HS-5 (cell line): ENCODE results near the gene NELFE.
"Not testable (repeated sequence)": the region's sequence is repeated elsewhere in the genome, so short reads cannot be mapped to it uniquely, and the experiment has no call there.

Experiments
- DNase-seq: peaks from one replicate; pipeline ENCODE4 v3.0.0-alpha.2; 2012; ENCODE audit warnings: low read depth

Gene NELFE, protein sequence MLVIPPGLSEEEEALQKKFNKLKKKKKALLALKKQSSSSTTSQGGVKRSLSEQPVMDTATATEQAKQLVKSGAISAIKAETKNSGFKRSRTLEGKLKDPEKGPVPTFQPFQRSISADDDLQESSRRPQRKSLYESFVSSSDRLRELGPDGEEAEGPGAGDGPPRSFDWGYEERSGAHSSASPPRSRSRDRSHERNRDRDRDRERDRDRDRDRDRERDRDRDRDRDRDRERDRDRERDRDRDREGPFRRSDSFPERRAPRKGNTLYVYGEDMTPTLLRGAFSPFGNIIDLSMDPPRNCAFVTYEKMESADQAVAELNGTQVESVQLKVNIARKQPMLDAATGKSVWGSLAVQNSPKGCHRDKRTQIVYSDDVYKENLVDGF

DNA sequence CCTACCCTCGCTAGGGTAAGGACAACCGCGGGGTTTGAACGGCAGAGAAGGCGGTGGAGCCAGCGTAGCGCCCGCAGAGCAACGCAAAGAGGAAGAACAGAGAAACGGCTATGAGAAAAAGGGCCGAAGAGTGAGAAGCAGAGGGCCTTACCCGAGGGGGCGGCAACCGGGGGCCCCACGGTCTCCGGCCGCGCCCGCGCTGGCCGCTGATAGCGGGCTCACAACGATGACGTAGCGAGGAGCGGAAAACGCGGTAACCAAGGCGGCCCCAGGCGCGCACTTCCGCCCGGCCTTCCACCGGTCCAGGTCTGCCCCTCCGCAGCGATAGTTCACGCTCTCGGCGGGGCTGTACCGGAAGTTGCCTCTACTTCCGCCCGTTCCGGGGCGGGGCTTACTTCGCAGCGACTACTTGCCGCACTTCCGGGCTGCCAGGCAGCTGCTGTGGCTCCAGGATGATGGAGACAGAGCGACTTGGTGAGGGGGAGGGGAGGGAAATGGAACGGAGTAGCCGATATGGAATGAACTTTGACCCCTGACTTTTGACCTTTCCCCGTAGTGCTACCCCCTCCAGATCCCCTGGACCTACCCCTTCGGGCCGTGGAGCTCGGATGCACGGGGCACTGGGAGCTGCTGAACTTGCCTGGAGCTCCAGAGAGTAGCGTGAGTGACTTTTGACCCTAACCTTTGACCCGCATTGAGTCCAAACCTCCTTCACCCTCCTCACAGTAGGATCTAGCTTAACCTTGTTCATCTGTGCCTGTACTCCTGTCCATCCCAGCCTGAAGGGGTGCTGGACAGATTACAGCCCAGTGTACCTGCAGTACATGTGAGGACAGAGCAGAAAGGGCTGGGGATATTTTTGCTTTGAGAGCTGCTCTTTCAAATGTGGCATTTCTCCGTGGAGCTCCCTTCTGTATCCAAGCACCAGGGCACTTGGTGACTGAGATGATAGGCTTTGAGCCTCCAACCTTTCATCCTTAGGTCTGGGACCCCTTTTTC, at the start of gene NELFE, which contains the start of gene SKIC2:
Gene NELFE, minus strand, starts transcription at position 231 of the 999 bp plus-strand sequence. CDS start 525 bp downstream, outside the sequence.
Gene SKIC2, plus strand, starts transcription at position 435 of the 999 bp plus-strand sequence. Its CDS starts 18 bp downstream, at position 453.
- DNase-seq: peak; percentile 94

DNA sequence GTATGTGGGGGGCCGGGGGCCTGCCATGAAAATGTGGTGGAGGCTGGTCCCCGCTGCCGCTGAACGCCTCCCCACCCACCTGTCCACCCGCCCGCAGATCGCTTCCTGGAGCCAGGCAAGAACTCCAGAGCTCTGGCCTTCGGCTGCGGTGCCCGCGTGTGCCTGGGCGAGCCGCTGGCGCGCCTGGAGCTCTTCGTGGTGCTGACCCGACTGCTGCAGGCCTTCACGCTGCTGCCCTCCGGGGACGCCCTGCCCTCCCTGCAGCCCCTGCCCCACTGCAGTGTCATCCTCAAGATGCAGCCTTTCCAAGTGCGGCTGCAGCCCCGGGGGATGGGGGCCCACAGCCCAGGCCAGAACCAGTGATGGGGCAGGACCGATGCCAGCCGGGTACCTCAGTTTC, 49.3 kb upstream of the NELFE start:
- DNase-seq: not testable (repeated sequence)

DNA sequence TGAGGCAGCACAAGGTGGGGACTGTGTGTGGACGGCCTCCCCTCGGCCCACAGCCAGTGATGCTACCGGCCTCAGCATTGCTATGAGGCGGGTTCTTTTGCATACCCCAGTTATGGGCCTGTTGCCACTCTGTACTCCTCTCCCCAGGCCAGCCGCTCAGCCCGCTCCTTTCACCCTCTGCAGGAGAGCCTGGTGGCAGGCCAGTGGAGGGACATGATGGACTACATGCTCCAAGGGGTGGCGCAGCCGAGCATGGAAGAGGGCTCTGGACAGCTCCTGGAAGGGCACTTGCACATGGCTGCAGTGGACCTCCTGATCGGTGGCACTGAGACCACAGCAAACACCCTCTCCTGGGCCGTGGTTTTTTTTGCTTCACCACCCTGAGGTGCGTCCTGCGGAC, 48.3 kb upstream of the NELFE start:
- not testable (repeated sequence) for DNase-seq

DNA sequence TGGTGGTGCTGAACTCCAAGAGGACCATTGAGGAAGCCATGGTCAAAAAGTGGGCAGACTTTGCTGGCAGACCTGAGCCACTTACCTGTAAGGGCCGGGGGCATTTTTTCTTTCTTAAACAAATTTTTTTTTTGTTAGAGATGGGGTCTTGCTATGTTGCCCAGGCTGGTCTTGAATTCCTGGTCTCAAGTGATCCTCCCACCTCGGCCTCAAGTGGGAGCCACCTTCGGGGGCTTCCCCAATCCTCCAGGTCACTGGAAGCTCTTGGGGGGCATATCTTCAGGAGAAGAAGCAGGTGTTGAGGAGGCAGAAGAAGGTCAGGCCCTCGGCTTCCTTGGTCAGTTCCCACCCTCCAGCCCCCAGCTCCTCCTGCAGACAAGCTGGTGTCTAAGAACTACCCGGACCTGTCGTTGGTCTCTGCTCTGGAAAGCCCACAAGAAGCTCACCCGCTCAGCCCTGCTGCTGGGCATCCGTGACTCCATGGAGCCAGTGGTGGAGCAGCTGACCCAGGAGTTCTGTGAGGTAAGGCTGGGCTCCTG, 47.3 kb upstream of the NELFE start:
- not testable (repeated sequence) for DNase-seq

DNA sequence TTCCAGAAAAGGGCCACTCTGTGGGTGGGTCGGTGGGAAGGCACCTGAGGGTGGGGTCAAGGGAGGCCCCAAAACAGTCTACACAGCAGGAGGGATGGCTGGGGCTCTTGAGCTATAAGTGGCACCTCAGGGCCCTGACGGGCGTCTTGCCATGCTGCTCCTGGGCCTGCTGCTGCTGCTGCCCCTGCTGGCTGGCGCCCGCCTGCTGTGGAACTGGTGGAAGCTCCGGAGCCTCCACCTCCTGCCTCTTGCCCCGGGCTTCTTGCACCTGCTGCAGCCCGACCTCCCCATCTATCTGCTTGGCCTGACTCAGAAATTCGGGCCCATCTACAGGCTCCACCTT, 46.7 kb upstream of the NELFE start:
- DNase-seq: not testable (repeated sequence)

DNA sequence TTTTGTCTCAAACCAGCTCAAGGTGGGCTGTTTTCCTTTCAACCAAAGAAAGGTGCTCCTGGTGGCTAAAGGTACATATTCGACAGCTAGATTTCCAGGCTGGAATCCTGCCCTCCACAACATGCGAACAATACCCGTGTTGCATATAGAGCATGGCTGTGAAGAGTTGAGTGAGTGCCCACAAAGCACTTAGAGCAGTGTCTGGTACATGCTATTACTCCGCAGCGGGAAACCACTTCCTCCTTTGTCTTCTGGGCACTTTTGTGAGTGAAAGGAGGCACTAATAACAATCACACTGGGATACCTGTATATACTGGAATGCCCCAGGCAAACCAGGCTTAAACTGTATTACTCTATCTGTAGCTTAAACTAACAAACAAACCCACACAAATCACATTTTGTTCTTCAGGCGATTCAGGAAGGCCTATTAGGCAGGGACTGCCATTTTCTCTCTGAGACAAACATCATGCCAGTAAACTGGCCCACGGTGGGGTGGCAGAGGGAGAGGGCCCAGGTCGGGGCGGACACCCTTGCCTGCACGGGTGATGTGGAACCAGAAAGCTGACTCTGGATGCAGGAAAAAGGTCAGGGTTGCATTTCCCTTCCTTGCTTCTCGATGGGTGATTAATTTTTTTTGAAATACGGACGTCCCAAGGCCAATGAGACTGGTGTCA, 46.2 kb upstream of the NELFE start:
- DNase-seq: not testable (repeated sequence)

DNA sequence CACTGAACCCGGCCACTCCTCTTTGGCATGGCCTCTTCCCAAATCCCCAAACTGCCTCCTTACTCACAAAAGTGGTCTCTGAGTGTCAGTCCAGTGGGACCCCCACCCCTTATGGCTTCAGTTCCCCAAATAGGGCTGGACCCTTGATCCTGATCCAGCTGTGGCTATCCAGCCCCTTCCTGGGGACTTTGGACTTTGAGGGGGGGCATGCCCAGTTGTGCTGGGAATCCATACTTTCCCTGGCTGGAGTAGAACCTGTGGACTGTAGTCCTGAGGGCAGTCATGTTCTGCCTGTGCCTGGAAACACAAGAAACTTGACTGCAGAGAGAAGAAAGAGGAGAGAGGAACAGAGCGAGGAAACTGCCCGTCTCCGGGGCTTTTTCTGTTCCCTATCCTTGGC, 45.6 kb upstream of the NELFE start:
- DNase-seq: not testable (repeated sequence)

DNA sequence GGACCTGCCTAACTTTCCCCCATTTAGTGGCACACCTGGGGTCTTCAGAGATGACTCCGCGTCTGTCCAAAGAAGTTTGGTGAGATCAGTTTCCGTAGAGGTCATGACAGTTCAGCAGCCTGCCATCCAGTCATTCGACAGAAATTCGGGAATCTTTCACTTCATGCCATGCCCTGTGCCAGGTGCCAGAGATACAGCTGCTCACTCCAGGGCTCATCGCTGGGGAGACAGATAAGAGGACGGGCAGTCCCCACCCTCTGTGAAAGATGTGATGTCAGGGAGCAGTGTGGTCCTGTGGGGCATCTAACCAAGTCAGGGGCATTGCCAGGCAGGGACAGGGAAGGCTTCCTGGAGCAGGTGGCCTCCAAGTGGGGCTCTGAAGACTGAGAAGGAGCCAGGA, 44.5 kb upstream of the NELFE start:
- DNase-seq: not testable (repeated sequence)

DNA sequence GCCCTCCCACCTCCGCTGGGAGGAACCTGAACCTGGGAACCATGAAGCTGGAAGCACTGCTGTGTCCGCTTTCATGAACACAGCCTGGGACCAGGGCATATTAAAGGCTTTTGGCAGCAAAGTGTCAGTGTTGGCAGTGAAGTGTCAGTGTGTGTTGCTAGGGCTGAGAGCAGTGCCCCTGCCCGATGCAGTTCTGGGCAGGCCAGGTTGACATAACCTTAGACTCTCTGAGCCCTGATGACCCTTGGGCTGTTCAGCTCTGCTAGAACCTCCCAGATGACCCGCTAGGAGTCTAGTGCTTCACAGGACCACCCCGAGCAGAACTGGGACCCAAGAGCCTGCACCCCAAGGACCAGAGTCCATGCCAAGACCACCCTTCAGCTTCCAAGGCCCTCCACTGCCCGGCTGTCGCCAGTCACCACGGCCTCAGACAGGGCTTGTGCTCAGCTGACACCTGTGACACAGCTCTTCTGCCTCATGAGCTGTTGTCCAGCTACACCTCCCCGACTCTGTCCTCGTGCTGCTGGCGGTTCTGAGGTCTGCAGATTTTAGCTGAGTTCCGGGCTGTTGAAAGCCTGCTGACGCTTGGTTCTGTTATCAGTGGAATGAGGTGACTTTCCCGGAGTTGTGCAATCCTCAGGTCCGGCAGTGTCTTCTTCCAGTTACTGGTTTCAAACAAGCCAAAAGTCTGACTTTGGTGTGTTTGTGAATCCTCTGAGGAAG, 43.9 kb upstream of the NELFE start:
- DNase-seq: not testable (repeated sequence)

DNA sequence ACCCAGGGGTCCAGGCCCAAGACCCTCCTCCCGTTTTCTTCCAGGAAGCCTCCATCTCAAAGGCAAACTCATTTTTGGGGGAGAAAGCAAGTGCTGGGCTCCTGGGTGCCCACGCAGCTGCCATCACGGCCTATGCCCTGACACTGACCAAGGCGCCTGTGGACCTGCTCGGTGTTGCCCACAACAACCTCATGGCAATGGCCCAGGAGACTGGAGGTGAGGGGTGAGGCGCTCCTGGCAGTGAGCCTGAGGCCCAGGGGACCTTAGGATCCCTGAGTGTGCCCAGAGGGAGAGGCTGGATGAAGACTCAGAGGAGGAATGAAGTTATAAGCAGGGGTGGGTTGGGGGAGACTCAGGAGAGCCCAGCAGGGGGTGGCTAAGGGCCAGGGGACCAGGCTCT, 37.6 kb upstream of the NELFE start:
- not testable (repeated sequence) for DNase-seq

DNA sequence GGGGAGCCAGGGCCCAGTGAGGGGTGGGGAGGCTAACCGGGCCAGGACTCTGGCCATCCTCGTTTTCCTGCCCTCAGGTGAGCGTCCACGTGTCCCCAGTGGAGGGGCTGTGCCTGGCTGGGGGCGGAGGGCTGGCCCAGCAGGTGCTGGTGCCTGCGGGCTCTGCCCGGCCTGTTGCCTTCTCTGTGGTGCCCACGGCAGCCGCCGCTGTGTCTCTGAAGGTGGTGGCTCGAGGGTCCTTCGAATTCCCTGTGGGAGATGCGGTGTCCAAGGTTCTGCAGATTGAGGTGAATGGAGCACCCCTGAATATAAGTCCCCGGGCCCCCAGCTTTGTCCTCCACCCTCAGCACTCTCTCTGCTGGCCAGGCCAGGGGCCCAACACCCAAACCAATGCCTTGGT, 35.6 kb upstream of the NELFE start:
- not testable (repeated sequence) for DNase-seq

DNA sequence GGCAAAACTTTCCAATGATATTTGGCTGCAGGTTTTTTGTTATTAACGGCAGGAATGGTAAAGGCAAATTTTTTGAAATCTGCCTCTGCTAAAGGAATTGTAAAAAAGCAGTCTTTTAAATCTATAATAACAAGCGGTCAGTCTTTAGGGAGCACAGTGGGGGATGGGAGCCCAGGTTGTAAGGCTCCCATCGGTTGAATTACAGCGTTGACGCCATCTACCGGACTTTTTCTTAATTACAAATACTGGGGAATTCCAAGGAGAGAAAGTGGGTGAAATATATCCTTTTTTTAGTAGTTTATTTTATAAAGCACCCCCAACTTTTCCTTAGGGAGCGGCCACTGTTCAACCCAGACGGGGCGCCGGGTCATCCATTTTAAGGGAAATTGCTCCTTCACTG, 30.6 kb upstream of the NELFE start:
- DNase-seq: not testable (repeated sequence)

DNA sequence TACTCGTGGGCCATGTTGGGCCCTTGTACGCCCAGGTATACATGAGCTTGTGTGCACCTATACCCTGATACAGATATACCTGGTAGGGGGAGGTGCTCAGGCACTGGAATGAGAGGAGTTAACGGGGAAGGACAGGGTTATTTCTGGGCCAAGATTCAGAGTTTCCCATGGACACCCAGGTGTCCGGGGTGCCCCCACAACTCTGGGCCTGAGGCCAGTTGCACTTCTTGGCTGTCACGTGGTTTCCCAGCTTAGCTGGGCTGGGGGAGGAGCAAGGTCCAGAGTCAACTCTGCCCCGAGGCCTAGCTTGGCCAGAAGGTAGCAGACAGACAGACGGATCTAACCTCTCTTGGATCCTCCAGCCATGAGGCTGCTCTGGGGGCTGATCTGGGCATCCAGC, 23.0 kb upstream of the NELFE start, which contains the start of gene C4A:
Gene C4A, plus strand, starts transcription at position 314 of the 400 bp plus-strand sequence. Its CDS starts 51 bp downstream, at position 365.
- DNase-seq: not testable (repeated sequence)

DNA sequence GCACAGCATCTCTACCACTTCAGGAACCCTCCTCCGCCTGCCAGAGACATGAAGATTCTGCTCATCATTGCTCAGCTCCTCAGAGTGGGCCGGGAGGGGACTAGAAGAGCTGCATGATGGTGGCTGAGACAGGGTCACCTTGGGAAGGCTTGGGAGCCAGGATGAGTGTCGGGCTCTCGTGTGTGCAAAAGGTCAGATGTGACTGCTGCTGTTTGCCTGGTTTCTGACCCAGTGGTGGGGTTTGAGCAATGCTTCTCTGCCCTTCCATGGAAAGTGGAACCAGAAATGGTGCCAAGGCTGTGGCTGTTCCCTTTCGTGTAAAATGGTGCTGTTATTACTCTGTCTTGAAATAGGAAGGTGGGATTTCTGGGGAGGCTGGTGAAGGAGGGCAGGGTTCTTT, 22.2 kb upstream of the NELFE start:
- DNase-seq: not testable (repeated sequence)

DNA sequence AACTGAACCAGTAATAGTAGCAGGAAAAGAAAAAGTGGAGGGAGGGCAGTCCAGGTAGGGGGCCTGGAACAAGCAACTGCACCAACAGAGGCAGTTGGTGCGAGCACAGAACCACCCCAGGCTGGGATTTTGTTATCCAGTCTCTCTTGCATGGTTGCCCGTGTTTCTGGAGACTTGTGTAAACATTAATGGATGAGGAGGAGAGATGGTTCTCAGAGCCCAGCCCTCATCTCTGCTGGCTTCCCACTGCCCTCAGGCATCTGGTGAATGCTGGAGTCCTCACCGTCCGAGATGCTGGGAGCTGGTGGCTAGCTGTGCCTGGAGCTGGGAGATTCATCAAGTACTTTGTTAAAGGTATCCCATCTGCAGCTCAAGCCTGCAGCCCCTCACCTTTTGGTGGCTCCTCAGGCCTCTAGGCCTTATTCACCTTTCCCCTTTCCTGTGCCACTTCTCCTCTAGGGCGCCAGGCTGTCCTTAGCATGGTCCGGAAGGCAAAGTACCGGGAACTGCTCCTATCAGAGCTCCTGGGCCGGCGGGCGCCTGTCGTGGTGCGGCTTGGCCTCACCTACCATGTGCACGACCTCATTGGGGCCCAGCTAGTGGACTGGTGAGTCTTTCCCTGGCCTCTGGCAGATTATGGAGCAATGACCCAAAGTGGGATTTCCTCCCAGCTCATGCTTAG, 21.6 kb upstream of the NELFE start:
- DNase-seq: not testable (repeated sequence)

DNA sequence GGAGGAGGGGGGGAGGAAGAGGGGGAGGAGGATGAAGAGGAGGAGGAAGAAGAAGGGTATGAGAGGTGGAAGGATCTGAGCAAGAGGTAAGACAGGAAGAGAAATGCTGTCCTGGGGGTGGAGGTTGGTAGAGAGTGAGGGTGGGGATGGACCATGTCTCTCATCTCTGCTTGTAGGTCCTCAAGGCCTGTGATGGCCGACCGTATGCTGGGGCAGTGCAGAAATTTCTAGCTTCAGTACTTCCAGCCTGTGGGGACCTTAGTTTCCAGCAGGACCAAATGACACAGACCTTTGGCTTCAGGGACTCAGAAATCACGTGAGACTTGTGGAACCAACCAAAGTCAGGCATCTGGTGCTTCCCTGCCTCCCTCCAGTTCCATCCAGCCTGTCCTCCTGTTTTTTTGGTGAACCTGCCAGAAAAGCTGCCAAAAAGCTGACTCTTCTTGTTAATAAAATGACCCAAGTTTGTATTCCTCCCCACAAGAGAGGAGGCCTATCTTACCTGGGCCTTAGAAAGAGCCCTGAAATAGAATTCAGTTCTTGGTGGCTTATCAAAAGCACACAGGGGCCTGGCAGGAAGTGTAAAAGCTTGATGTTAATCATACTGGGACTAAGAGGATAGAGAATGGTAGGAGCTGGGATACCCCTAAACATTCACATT, 20.6 kb upstream of the NELFE start:
- no peak for DNase-seq

DNA sequence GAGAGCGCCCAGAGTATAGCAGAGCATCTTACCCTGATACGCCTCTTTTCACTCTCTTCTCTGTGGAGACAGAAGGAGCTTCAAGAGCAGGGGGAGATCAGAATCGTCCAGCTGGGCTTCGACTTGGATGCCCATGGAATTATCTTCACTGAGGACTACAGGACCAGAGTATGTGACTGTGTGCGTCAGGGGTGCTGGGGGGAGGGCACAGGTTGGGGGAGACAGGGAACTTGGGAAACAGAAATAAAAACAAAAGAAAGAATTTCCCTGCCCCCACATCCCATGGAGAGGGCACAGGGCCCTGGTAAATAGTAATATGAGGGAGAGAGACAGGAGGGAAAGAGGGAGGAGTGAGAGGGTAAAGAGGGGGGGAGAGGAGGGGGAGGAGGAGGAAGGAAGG, 20.1 kb upstream of the NELFE start:
- no peak for DNase-seq

DNA sequence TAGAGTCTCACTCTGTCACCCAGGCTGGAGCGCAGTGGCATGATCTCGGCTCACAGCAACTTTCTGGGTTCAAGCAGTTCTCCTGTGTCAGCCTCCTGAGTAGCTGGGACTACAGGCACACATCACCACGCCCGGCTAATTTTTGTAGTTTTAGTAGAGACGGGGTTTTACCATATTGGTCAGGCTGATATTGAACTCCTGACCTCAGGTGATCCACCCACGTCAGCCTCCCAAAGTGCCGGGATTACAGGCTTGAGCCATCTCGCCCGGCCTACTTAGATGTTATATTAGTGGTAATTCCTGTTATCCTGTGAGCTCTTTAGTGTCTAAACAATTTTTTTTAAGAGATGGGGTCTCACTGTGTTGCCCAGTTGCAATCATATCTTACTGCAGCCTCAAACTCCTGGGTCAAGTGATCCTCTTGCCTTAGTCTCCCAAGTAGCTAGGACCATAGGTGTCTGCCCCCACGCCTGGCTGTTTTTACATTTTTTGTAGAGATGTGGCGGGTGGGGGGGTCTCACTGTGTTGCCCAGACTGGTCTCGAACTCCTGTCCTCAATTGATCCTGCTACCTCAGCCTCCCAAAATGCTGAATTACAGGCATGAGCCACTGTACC, 19.2 kb upstream of the NELFE start:
- DNase-seq: no peak

DNA sequence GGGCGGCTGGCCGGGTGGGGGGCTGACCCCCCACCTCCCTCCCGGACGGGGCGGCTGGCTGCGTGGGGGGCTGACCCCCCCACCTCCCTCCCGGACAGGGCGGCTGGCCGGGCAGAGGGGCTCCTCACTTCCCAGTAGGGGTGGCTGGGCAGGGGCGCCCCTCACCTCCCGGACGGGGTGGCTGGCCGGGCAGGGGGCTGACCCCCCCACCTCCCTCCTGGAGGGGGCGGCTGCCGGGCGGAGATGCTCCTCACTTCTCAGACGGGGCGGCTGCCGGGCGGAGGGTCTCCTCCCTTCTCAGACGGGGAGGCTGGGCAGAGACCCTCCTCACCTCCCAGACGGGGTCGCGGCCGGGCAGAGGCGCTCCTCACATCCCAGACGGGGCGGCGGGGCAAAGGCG, 17.3 kb upstream of the NELFE start:
- DNase-seq: not testable (repeated sequence)
